K562 (cell line): ENCODE measurements around the gene ADGRF5.

Experiments
- PHF21A ChIP-seq: fragments of 450-650 bp; IDR thresholded peaks from 2 replicates; pipeline ENCODE4 v1.6.1; 2017; ENCODE audit warnings: low read depth, borderline replicate concordance
- TF ChIP-seq, protein P1 (sequence below): fragments of 250-450 bp; sonication (Bioruptor Pico); IDR thresholded peaks from 2 replicates; pipeline ENCODE4 v1.4.0; 2020
- TF ChIP-seq, protein P2 (sequence below), 3 experiments: IDR thresholded peaks in 2 of 3; conservative IDR thresholded peaks in 1 of 3; 2 replicates each; pipeline ENCODE4 v1.5.1; 2011 to 2012; ENCODE audit warnings: low read length in 3 of 3, mild to moderate bottlenecking in 3 of 3, control low read depth in 2 of 3, improper control_type of control experiment in 1 of 3, inconsistent platforms in 1 of 3, low read depth in 1 of 3, mixed read lengths in 1 of 3, moderate library complexity in 1 of 3; ENCODE audit not compliant: insufficient read depth in 2 of 3

DNA sequence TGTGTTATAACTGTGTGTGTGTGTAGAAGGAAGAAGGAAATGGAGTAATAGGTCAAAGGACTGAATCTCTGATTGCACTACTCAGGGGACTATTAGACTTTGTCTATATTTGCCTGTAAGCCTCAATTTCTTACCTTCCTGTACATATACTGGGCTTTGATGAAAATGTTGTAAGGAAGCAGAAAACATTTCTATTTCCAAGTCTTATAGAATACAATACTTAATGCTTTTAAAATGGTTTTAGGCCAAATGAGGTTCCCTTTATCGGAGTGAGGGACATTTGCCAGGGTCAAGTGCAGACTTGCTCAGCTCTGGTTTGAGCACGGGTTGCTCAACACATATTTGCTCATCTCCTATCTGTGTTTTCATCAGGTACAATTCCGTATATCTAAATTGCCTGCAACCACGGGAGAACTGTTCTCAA, 100.3 kb downstream of the ADGRF5 start:
- TF ChIP-seq, protein P1, sequence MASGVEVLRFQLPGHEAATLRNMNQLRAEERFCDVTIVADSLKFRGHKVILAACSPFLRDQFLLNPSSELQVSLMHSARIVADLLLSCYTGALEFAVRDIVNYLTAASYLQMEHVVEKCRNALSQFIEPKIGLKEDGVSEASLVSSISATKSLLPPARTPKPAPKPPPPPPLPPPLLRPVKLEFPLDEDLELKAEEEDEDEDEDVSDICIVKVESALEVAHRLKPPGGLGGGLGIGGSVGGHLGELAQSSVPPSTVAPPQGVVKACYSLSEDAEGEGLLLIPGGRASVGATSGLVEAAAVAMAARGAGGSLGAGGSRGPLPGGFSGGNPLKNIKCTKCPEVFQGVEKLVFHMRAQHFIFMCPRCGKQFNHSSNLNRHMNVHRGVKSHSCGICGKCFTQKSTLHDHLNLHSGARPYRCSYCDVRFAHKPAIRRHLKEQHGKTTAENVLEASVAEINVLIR (CRISPR knock-in tag): no peak
- TF ChIP-seq PHF21A: no peak
- TF ChIP-seq, protein P2, sequence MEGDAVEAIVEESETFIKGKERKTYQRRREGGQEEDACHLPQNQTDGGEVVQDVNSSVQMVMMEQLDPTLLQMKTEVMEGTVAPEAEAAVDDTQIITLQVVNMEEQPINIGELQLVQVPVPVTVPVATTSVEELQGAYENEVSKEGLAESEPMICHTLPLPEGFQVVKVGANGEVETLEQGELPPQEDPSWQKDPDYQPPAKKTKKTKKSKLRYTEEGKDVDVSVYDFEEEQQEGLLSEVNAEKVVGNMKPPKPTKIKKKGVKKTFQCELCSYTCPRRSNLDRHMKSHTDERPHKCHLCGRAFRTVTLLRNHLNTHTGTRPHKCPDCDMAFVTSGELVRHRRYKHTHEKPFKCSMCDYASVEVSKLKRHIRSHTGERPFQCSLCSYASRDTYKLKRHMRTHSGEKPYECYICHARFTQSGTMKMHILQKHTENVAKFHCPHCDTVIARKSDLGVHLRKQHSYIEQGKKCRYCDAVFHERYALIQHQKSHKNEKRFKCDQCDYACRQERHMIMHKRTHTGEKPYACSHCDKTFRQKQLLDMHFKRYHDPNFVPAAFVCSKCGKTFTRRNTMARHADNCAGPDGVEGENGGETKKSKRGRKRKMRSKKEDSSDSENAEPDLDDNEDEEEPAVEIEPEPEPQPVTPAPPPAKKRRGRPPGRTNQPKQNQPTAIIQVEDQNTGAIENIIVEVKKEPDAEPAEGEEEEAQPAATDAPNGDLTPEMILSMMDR (IDR thresholded peaks at IDR 0.05 in 2 of 3, conservative IDR thresholded peaks at IDR 0.05 in 1 of 3; ENCODE audit: insufficient read depth in 2 of 3, low read depth in 1 of 3, low read length in 3 of 3): no peak
